HG03103 (cell line): Measurements from ENCODE around the gene LUZP2.

Source experiments
- ATAC-seq: cut with Tn5 transposase; IDR thresholded peaks from one replicate; pipeline ENCODE4 v1.9.1; 2021; ENCODE audit warnings: low read depth; ENCODE audit not compliant: unreplicated experiment

LUZP2 gene

GRCh38 chr11:24496736-24497725 lies at the start of gene LUZP2:
TSS of gene LUZP2 (plus strand) at chr11:24497053.
- no peak for ATAC-seq

GRCh38 chr11:24453129-24453718 lies 43.6 kb upstream of the LUZP2 start:
- no peak for ATAC-seq

DNA sequence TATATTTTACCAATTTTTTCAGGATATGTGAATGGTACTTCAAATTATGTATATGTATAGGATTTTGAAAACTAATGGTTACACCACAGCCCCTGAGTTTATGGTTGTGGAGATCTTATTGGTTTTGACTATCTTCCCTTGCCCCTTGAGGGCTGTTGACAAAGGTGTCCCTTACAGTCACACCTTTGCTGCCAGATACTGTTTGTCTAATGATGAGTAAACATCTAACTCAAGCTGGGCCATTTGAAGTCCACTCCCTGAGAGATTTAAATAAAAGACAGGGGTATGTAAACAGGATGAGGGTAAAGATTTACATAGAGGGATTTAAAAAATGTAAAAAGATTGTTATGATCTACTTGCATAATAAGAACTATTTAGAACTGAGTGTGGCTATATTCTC lies 38.9 kb upstream of the LUZP2 start:
- no peak for ATAC-seq

DNA sequence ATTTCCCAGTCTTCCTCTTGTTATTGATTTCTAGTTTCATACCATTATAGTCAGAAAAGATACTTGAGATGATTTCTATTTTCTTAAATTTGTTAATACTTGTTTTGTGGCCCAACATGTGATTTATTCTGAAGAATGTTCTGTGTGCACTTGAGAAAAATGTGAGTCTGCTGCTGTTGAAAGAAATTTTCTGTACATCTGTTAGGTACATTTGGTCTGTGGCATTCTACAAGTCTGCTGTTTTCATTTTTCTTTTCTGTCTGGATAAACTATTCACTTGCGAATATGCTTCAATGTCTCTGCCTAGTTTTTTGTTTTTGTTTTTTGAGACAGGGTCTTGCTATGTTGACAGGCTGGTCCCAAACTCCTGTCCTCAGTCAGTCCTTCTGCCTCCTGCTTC lies 26.4 kb upstream of the LUZP2 start:
- no peak for ATAC-seq

GRCh38 chr11:24471084-24471483 lies 25.8 kb upstream of the LUZP2 start:
- ATAC-seq, result no peak

DNA sequence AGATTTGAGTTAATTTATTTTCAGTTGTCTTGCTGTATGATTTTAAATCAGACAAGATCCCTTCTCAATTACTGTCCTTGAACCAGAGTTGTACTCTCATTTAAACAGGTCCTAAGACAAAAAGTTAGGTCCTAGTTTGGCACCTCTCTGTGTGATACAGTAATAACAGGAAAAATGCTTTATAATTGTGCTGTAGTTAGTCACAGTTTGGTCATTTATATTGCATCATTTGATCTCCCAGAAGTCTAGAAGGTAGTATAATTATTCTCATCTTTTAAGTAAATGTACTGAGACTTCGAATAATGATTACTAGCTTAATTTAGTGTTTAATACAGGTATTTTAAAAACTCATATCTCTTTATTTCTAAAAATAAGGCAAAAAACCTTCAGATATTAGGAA lies 18.1 kb upstream of the LUZP2 start:
- ATAC-seq, result no peak

DNA sequence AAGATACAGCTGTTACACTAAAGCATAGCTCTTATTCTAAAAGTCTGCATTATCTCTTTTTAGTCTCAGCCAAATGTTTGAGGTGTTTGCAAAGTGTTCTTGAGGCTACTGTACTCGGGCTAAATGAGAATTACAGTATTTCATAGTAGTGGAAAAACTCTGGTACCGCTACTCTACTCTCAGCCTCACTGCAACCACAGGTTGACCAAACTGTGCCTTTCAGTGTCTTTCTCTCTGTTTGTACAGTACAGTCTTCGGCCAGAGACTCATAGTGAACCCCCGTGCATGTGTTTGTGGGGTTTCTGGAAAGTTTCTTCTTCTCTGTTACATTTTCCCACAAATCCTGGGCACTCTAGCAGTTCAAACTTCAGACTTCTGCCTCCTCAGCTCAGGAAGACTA lies 7.4 kb upstream of the LUZP2 start:
- ATAC-seq, result no peak

GRCh38 chr11:24496386-24496735 lies 492 bp upstream of the LUZP2 start:
- no peak for ATAC-seq

DNA sequence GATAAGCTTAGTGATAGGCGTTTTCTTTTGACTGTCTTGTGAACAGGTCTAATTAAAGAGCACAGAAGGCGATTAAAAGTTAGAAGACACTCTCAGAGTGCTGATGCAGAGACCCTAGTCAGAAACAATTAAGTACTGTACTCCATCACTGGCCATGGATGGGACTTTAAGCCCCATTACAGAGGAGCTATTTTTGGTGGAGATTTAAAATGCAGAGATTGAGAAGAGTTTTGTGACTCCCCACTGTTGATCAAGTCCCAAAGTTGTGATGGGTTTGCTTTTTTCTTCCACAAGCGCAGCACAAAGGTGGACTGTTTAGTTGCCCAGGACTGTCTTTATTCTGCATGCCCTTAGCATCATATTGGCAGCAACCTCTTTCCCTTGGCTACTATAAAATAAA lies 978 bp downstream of the LUZP2 start:
- no peak for ATAC-seq

DNA sequence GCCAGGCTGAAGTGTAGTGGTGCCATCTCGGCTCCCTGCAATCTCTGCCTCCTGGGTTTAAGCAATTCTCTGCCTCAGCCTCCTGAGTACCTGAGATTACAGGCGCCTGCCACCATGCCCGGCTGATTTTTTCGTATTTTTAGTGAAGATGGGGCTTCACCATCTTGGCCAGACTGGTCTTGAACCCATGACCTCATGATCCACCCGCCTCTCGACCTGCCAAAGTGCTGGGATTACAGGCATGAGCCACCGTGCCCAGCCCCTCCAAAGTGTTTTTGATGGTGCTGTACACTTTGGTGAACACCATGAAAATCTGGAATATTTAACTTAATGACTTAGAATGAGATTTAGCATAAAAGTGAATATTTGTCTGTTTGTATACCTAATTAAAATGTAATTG lies 5.6 kb downstream of the LUZP2 start:
- no peak for ATAC-seq

GRCh38 chr11:24509114-24509513 lies 12.3 kb downstream of the LUZP2 start:
- ATAC-seq, result peak; percentile 48

DNA sequence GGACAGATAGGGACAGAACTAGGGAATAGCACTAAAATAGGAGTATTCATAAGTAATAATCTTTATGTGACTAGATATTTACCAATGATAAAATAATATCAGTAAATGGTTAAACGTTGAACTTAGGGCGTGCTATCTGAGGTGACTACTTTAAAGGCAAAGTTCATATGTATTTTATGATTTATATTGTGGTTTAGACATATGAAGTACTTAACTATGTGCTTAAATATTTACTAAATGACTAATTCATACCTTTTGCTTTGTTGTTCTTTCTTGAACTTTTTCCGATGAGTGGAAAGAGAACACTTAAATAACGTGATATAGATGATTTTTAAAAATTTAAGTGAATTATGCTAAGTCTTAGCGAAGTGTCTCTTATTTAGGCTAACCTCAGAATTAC lies 14.7 kb downstream of the LUZP2 start:
- ATAC-seq, result no peak

- ATAC-seq, result no peak
These were observed 16.8 kb downstream of the LUZP2 start for GRCh38 chr11:24513479-24514218.

GRCh38 chr11:24514219-24514594 lies 17.4 kb downstream of the LUZP2 start:
- peak; percentile 96 for ATAC-seq

DNA sequence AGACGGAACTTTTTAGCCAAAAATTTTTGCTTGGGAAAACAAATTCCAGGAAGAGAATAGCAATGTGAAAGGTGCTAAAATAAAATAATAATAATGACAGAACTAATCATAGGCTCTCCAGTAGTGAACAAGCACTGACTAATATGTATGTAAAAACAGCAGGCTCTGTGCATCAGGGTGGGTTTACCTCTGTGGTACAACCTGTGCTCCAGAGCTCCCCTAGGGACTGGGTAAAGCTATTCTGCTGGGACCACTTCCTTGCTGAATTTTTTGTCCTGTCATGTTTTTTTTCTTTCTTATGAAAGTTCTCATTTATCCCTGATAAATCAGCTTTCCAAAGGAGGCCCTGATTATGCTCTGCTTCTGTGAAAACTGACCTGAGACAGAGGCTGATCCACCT lies 18.8 kb downstream of the LUZP2 start:
- ATAC-seq, result no peak

DNA sequence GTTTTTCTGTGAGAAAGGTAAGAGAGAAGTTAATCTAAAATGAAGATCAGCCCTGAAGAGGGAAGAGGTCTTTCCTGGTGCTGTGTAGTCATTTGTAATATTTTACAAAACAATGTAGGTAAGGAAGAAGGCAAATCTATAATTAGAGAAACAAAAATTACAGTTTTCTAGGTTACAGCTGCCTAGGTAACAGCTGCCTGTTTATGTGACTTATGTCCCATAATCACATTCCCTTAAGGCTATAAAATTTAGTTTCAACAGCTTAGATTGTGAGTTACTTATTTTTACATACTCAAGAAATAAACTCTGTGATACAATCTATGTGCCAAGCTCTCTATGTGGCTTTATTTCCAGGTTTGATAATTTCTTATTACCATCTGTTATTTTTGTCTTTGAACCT lies 19.8 kb downstream of the LUZP2 start:
- ATAC-seq, result no peak

GRCh38 chr11:24521601-24522000 lies 24.7 kb downstream of the LUZP2 start:
- ATAC-seq, result no peak

GRCh38 chr11:24524156-24524555 lies 27.3 kb downstream of the LUZP2 start:
- ATAC-seq, result no peak

DNA sequence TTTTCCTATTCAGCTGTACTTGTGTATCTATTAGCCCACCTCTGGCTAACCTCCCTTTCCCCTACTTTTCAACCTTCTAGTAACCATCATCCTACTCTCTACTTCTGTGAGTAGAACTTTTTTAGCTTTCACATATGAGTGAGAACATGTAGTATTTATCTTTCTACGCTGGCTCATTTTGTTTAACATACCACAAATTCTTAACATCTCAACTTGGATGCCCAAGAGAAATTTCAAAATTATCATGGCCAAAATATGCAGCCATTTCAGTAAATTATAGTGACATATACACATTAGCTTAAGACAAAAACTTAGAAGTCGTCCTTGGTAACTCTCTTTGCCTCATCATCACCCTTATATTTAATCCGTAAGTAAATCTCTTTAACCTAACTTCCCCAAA lies 34.7 kb downstream of the LUZP2 start:
- no peak for ATAC-seq

- ATAC-seq, result no peak
These were observed 46.9 kb downstream of the LUZP2 start for GRCh38 chr11:24543771-24544170.

DNA sequence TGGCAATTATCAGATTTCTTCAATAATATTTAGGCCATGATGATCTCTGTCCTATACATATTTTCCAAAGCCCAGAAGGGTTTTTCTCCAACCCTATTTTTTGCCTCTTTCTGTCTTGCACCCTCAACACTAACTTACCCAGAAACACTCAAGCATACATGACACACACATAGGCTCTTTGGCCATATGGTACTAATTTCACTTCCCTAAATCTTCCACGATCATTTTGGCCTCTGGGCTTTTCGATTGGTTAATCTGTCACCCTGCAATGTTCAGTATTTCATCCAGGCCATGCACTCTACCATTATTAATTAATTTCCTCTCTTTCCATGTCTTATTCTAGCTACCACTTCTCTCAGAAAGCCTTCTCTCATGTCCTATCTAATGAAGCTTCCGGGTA lies 59.8 kb downstream of the LUZP2 start:
- no peak for ATAC-seq
